HUES64 (cell line): ENCODE measurements around the gene CHST8.
A peak's percentile ranks its signal among the peaks of the same experiment; 100 is the strongest.

ENCODE experiments used
- H3K27ac ChIP-seq: 2 replicates; pipeline ENCODE4 v1.7.0; 2013; ENCODE audit warnings: low read depth, low read length, inconsistent platforms
- H3K27me3 ChIP-seq: 2 replicates; pipeline ENCODE4 v1.6.1; 2013; ENCODE audit warnings: mild to moderate bottlenecking, low read length; ENCODE audit not compliant: insufficient read depth
- H3K36me3 ChIP-seq: 2 replicates; pipeline ENCODE4 v1.6.1; 2013; ENCODE audit warnings: mild to moderate bottlenecking, low read length; ENCODE audit not compliant: insufficient read depth
- H3K4me1 ChIP-seq: 2 replicates; pipeline ENCODE4 v1.6.1; 2013; ENCODE audit warnings: mild to moderate bottlenecking, low read length, moderate library complexity; ENCODE audit not compliant: insufficient read depth
- H3K4me3 ChIP-seq: 2 replicates; pipeline ENCODE4 v1.5.1; 2013; ENCODE audit warnings: mild to moderate bottlenecking, low read length, moderate library complexity
- H3K9ac ChIP-seq: 2 replicates; pipeline ENCODE4 v1.6.1; 2013; ENCODE audit warnings: mild to moderate bottlenecking, low read depth, low read length
- H3K9me3 ChIP-seq: 2 replicates; pipeline ENCODE4 v1.6.1; 2013; ENCODE audit warnings: low read depth, low read length; ENCODE audit not compliant: insufficient read depth
- WGBS: fragments of 150-250, 120-280 bp; methylation state at CpG from one replicate; pipeline ENCODE4 v1.1.7; 2013; ENCODE audit warnings: missing lambda C conversion rate; 5-methylcytosine and 5-hydroxymethylcytosine counted together

The CHST8 gene

GRCh38 chr19:33629826-33630375 is 8.1 kb downstream of the CHST8 start:
- Histone ChIP-seq H3K9me3 (no peaks in the 10 kb centered on the region), H3K4me1 (peaks cover 6% of the 10 kb centered on the region; the same call in 1 of the 2 replicates), H3K9ac (no peak overlapping the region), H3K27me3 (peaks cover under 1% of the 10 kb centered on the region; the same call in 1 of the 2 replicates), H3K4me3 (no peak overlapping the region), H3K27ac (no peak overlapping the region), H3K36me3 (no peaks in the 10 kb centered on the region)
- WGBS: 84% methylated on average over 9 of the region's 9 CpGs

GRCh38 chr19:33630880-33631608 is 9.3 kb downstream of the CHST8 start:
- H3K9me3 ChIP-seq: no peaks in the 10 kb centered on the region
- H3K27me3 ChIP-seq: no peaks in the 10 kb centered on the region; the same call in 1 of the 2 replicates
- no peak overlapping the region for H3K4me3 ChIP-seq
- no peaks in the 10 kb centered on the region for H3K36me3 ChIP-seq
- H3K4me1 ChIP-seq: peaks cover 6% of the 10 kb centered on the region; the same call in 1 of the 2 replicates
- 86% methylated on average over 13 of the region's 13 CpGs for WGBS
- H3K9ac ChIP-seq: no peak overlapping the region
- no peak overlapping the region for H3K27ac ChIP-seq

DNA sequence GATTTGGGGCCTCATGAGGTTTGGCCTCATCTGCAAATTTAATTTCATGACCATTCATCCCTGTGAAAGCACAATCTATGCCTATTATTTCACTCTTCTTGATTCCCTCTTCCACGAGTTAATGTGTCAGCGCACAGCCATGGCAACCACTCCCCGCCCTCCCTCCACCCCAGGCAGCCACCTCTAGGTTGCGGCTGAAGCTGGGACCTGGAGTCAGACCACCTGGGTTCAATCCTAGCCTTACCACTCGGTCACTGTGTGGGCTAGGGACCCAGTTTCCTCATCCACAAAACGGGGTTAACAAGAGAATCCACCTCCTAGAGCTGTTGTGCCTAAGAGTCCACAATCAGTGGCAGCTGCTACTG is 9.8 kb downstream of the CHST8 start:
- no peak overlapping the region for H3K9ac ChIP-seq
- H3K4me3 ChIP-seq: no peak overlapping the region
- H3K9me3 ChIP-seq: no peaks in the 10 kb centered on the region
- no peak overlapping the region for H3K27ac ChIP-seq
- H3K4me1 ChIP-seq: peaks cover 6% of the 10 kb centered on the region; the same call in 1 of the 2 replicates
- 79% methylated on average over 6 of the region's 6 CpGs for whole genome bisulfite sequencing
- no peaks in the 10 kb centered on the region for H3K36me3 ChIP-seq
- H3K27me3 ChIP-seq: no peaks in the 10 kb centered on the region

DNA sequence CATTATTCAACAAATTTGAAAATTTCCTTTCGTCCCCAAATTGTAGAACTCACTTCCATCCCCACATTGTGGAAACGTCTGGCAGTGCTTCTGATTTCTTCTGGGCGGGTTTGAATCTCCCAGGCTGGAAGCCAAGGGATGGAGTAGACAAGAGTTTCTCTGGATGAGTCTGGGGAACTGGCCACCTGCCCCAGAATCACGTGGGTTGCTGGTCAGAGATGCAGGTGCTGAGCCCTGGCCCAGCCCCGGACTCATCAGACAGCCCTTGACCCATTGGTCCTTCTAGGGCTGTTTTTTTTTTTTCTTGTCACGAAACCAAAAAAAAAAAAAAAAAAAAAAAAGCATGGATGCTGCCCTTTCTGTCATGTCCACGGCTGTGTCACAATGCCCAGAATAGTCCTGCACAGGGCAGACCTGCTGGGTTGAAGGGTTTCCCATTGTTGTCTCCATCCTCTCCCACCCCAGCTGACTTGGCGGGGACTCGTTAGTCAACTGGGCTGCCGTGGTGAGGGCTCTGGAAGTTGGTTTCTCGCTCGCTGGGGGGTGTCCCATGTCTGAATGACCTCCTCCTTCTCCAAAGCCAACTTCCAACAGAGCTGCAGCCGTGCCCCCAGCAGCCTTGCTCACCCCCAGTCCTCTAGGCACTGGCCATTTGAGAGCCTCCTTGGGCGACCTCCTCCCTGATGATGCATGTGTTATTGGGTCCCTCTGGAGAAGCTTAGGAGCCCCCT is 12.8 kb downstream of the CHST8 start:
- WGBS: 94% methylated on average over 14 of the region's 14 CpGs

DNA sequence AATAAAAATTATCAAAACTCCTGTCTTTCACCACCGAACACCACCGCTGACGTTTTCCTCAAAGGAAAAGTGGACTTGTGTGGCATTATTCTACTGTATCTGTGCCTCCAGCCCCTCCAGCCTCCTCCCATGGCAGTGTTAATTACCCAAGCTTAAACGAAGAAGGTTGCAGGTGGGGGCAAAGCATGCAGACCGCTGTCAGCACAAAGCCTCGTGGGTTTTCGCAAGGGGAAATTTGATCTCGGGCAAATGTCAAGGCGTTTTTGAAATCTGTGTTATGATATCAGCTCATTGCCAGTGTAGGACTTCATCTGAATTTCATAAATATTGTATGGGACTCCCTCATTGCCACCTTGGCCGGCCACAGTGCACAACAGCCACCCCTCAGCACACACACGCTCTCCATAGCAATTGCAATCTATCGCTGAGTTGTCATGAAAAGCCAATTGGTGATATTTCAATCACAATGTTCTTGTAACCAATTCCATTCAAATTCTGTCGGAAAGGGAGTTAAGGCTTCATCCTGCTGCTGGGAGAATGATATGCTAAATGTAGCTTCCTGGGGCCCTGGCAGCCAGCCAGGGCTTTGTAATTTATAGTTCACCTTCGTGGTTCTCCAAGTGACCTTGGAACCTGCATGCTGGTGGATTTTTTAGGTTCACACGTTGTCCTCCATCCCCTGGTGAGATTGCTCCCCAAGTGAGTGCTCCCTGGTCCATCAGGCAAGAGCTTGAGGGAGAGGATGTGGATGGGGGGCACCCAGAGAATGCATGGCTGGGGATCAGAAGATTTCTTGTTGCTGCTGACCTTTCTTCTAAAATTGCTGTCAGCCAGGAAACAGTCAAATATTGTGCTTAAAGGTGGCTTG is 16.6 kb downstream of the CHST8 start:
- H3K4me1 ChIP-seq: peaks cover 25% of the 10 kb centered on the region
- H3K9me3 ChIP-seq: no peaks in the 10 kb centered on the region
- 15% methylated on average over 14 of the region's 15 CpGs for WGBS
- peak overlapping the region; percentile 88 for H3K27ac ChIP-seq
- H3K36me3 ChIP-seq: no peaks in the 10 kb centered on the region
- no peaks in the 10 kb centered on the region for H3K27me3 ChIP-seq
- H3K9ac ChIP-seq: peak overlapping the region; percentile 45; the same call in 1 of the 2 replicates
- H3K4me3 ChIP-seq: peak overlapping the region; percentile 37

More for the DNA sequence above, 12.8 kb downstream of the CHST8 start:
- H3K27ac ChIP-seq: no peak overlapping the region
- H3K9ac ChIP-seq: no peak overlapping the region
- H3K9me3 ChIP-seq: no peaks in the 10 kb centered on the region
- no peak overlapping the region for H3K4me3 ChIP-seq
- no peaks in the 10 kb centered on the region for H3K27me3 ChIP-seq
- no peaks in the 10 kb centered on the region for H3K36me3 ChIP-seq
- H3K4me1 ChIP-seq: peaks cover 24% of the 10 kb centered on the region

- no peaks in the 10 kb centered on the region for H3K36me3 ChIP-seq
- WGBS: 78% methylated on average over 14 of the region's 14 CpGs
- H3K9me3 ChIP-seq: no peaks in the 10 kb centered on the region
- peak overlapping the region; percentile 37; the same call in 1 of the 2 replicates for H3K4me3 ChIP-seq
- 0 out of 2 replicates have a peak overlapping the region, but pooled peaks have one; percentile 45 for H3K9ac ChIP-seq
- H3K4me1 ChIP-seq: peaks cover 25% of the 10 kb centered on the region
- no peaks in the 10 kb centered on the region for H3K27me3 ChIP-seq
- H3K27ac ChIP-seq: peak overlapping the region; percentile 88; the same call in 1 of the 2 replicates
These were observed 17.4 kb downstream of the CHST8 start for GRCh38 chr19:33639035-33639681.

DNA sequence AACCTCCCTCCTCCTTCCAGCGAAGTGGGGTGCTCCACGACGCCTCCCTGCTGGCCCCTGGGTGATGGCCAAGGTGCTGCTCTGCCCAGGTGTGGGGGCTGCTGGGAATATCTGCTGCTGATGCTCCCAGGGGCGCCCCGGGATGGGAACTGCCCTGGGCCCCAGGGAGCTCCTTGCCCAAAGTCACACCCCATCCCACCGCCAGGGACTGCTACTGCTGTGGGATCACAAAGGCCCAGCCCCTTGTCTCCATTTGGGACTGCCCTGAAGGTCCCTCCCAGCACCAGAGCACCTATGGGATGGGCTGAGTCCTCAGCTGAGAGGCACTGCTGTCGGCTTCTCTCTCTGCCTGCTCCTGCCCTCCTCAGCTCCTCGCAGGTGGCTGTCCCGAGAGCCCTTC is 19.0 kb downstream of the CHST8 start:
- Histone ChIP-seq H3K36me3 (no peaks in the 10 kb centered on the region), H3K4me3 (no peak overlapping the region), H3K4me1 (peaks cover 25% of the 10 kb centered on the region), H3K27ac (no peak overlapping the region), H3K9me3 (no peaks in the 10 kb centered on the region), H3K27me3 (no peaks in the 10 kb centered on the region), H3K9ac (no peak overlapping the region)
- 89% methylated on average over 9 of the region's 9 CpGs for WGBS

DNA sequence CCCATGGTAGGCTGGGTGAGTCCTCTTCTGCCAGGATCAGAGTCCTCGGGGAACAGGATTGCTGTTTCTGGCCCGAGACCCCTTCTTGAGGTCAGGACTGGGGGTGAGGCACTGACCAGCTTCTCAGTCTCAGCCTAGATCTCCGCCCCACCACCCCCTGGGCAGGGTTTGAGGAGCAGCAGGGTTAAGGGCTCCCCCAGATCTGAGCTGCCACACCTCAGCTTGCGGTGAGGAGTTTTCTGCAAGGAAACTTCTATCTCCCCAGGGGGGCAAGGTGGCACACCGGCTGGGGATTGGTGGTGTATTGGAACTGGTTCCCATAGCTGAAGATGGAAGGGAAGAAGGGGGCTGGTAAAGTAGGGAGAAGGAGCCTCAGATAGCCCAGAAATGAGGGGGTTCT is 19.5 kb downstream of the CHST8 start:
- Histone ChIP-seq H3K9ac (no peak overlapping the region), H3K9me3 (no peaks in the 10 kb centered on the region), H3K36me3 (no peaks in the 10 kb centered on the region), H3K27ac (no peak overlapping the region), H3K4me3 (no peak overlapping the region), H3K4me1 (peaks cover 25% of the 10 kb centered on the region), H3K27me3 (no peaks in the 10 kb centered on the region)
- 87% methylated on average over 5 of the region's 5 CpGs for WGBS

GRCh38 chr19:33641956-33642498 is 20.3 kb downstream of the CHST8 start:
- 92% methylated on average over 7 of the region's 7 CpGs for WGBS
- H3K27me3 ChIP-seq: no peaks in the 10 kb centered on the region
- H3K9ac ChIP-seq: no peak overlapping the region
- H3K36me3 ChIP-seq: no peaks in the 10 kb centered on the region
- peaks cover 22% of the 10 kb centered on the region for H3K4me1 ChIP-seq
- no peak overlapping the region for H3K27ac ChIP-seq
- H3K9me3 ChIP-seq: no peaks in the 10 kb centered on the region
- no peak overlapping the region for H3K4me3 ChIP-seq

DNA sequence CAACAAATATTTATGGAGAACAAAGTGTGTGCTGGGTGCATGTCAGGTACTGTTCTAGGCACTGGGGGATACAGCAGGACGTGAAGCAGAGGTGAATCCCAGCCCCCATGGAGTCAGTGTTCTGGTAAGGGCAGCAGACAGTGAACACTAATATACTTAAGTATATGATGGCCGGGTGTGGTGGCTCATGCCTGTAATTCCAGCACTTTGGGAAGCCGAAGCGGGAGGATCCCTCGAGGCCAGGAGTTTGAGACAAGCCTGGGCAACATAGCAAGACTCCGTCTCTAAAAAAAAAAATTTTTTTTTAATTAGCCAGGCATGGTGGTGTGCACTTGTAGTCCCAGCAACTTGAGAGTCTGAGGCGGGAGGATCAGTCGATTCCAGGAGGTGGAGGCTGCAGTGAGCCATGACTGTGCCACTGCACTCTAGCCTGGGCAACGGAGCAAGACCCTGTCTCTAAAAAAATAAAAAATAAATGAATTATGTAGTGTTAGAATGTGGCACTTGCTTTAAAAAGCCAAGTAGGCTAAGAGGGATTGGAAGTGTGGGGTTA is 22.6 kb downstream of the CHST8 start:
- Histone ChIP-seq H3K27me3 (no peaks in the 10 kb centered on the region), H3K9ac (no peak overlapping the region), H3K27ac (no peak overlapping the region), H3K9me3 (no peaks in the 10 kb centered on the region), H3K36me3 (no peaks in the 10 kb centered on the region), H3K4me1 (peaks cover 9% of the 10 kb centered on the region), H3K4me3 (no peak overlapping the region)
- WGBS: 94% methylated on average over 9 of the region's 9 CpGs
